Neuronal stem cell (in vitro differentiated cells): ENCODE results near the gene ZNF398.

Experiments
- DNase-seq: peaks from one replicate; pipeline ENCODE4 v3.0.0-alpha.2; 2013; ENCODE audit warnings: low spot score
- H2AFZ ChIP-seq: one replicate; pipeline ENCODE4 v1.6.1; 2013; ENCODE audit warnings: mild to moderate bottlenecking, low read length, inconsistent platforms
- H2AK5ac ChIP-seq: 2 replicates; pipeline ENCODE4 v1.6.1; 2013; ENCODE audit warnings: low read depth, mild to moderate bottlenecking, inconsistent platforms, low read length, moderate library complexity, mixed read lengths
- H2BK120ac ChIP-seq: 2 replicates; pipeline ENCODE4 v1.6.1; 2013; ENCODE audit warnings: low read depth, mild to moderate bottlenecking, inconsistent platforms, low read length, moderate library complexity, mixed read lengths
- H2BK12ac ChIP-seq: one replicate; pipeline ENCODE4 v1.6.1; 2013; ENCODE audit warnings: low read length, inconsistent platforms
- H2BK15ac ChIP-seq: 2 replicates; pipeline ENCODE4 v1.6.1; 2013; ENCODE audit warnings: mild to moderate bottlenecking, low read length, inconsistent platforms, mixed read lengths
- H2BK5ac ChIP-seq: one replicate; pipeline ENCODE4 v1.6.1; 2013; ENCODE audit warnings: inconsistent platforms, mild to moderate bottlenecking, low read length, moderate library complexity
- H3K14ac ChIP-seq: one replicate; pipeline ENCODE4 v1.6.1; 2013; ENCODE audit warnings: low read length, inconsistent platforms
- H3K18ac ChIP-seq: 2 replicates; pipeline ENCODE4 v1.6.1; 2013; ENCODE audit warnings: low read length, inconsistent platforms
- H3K23ac ChIP-seq: 2 replicates; pipeline ENCODE4 v1.6.1; 2013; ENCODE audit warnings: low read depth, mild to moderate bottlenecking, mixed read lengths, low read length, inconsistent platforms; ENCODE audit not compliant: poor library complexity
- H3K27ac ChIP-seq: replicated peaks from 3 replicates; pipeline ENCODE4 v1.5.1; 2013; ENCODE audit warnings: low read length, inconsistent platforms
- H3K27me3 ChIP-seq, 3 experiments: 2 replicates each; pipeline ENCODE4 v1.6.1; 2013; ENCODE audit warnings: low read length in 3 of 3, mild to moderate bottlenecking in 2 of 3, inconsistent platforms in 1 of 3, low read depth in 1 of 3, mixed read lengths in 1 of 3, moderate library complexity in 1 of 3; ENCODE audit not compliant: control insufficient read depth in 3 of 3, insufficient read depth in 3 of 3
- H3K36me3 ChIP-seq, 2 donors: replicated peaks in 1 of 2; 2 replicates each; pipeline ENCODE4 v1.6.1; 2013; ENCODE audit warnings: low read length in 2 of 2; ENCODE audit not compliant: control insufficient read depth in 2 of 2, insufficient read depth in 2 of 2
- H3K4ac ChIP-seq: 2 replicates; pipeline ENCODE4 v1.6.1; 2013; ENCODE audit warnings: inconsistent platforms, mild to moderate bottlenecking, low read length, moderate library complexity
- H3K4me1 ChIP-seq, 2 donors: 1 replicate in 1 of 2; 2 replicates in 1 of 2; pipeline ENCODE4 v1.6.1; 2013; ENCODE audit warnings: low read length in 2 of 2, low read depth in 1 of 2; ENCODE audit not compliant: control insufficient read depth in 2 of 2, insufficient read depth in 1 of 2
- H3K4me2 ChIP-seq: one replicate; pipeline ENCODE4 v1.6.1; 2013; ENCODE audit warnings: mild to moderate bottlenecking, low read length, inconsistent platforms; ENCODE audit not compliant: insufficient read depth, poor library complexity, severe bottlenecking
- H3K4me3 ChIP-seq, 2 donors: 2 replicates each; pipeline ENCODE4 v1.5.1; 2013; ENCODE audit warnings: low read length in 2 of 2, mild to moderate bottlenecking in 2 of 2, inconsistent platforms in 1 of 2, moderate library complexity in 1 of 2
- H3K79me1 ChIP-seq: one replicate; pipeline ENCODE4 v1.6.1; 2013; ENCODE audit warnings: low read depth, mild to moderate bottlenecking, inconsistent platforms, low read length, moderate library complexity
- H3K9ac ChIP-seq: one replicate; pipeline ENCODE4 v1.6.1; 2013; ENCODE audit warnings: mild to moderate bottlenecking, low read depth, low read length, inconsistent platforms; ENCODE audit not compliant: poor library complexity
- H3K9me3 ChIP-seq, 2 donors: replicated peaks in 1 of 2; 2 replicates each; pipeline versions ENCODE3 to v1.6.1; 2013; ENCODE audit warnings: low read length in 2 of 2, mild to moderate bottlenecking in 2 of 2, inconsistent platforms in 1 of 2, low read depth in 1 of 2, mixed read lengths in 1 of 2, moderate library complexity in 1 of 2; ENCODE audit not compliant: control insufficient read depth in 2 of 2, insufficient read depth in 1 of 2
- H4K8ac ChIP-seq: one replicate; pipeline ENCODE4 v1.6.1; 2013; ENCODE audit warnings: low read depth, mild to moderate bottlenecking, inconsistent platforms, low read length, moderate library complexity
- H4K91ac ChIP-seq: one replicate; pipeline ENCODE4 v1.6.1; 2013; ENCODE audit warnings: low read length, low read depth, mild to moderate bottlenecking, inconsistent platforms; ENCODE audit not compliant: poor library complexity
- WGBS, 2 donors: extraction: QIAGEN DNeasy Blood & Tissue Kit; methylation state at CpG; one replicate each; pipeline ENCODE4 v1.1.7; 2013; ENCODE audit warnings: missing lambda C conversion rate in 2 of 2, mixed read lengths in 1 of 2; ENCODE audit not compliant: insufficient read length in 2 of 2, insufficient replicate concordance in 1 of 2; ENCODE audit errors: extremely low coverage in 2 of 2; 5-methylcytosine and 5-hydroxymethylcytosine counted together

Gene ZNF398

GRCh38 chr7:149125189-149125862 lies 21.9 kb upstream of the ZNF398 start:
- peak overlapping the region; percentile 99 for H3K18ac ChIP-seq
- H2BK15ac ChIP-seq, result no peak overlapping the region
- H4K8ac ChIP-seq, result no peak overlapping the region
- H4K91ac ChIP-seq, result no peak overlapping the region
- H3K79me1 ChIP-seq, result peaks cover 5% of the 10 kb centered on the region
- H2AK5ac ChIP-seq, result peak overlapping the region; percentile 98
- peak overlapping the region; percentile 75 for H3K4me2 ChIP-seq
- no peak for DNase-seq
- no peak overlapping the region for H2BK120ac ChIP-seq
- no peak overlapping the region for H3K4ac ChIP-seq
- H3K4me3 ChIP-seq, result peak overlapping the region; percentile 82 to 96
- peak overlapping the region; percentile 75 for H3K27ac ChIP-seq
- H3K4me1 ChIP-seq, result peaks cover 3% of the 10 kb centered on the region in 2 donors
- no peak overlapping the region for H2BK12ac ChIP-seq
- peak overlapping the region; percentile 89 for H3K14ac ChIP-seq
- H3K23ac ChIP-seq, result peak overlapping the region; percentile 99
- peak overlapping the region; percentile 100 for H3K9ac ChIP-seq
- peaks cover 0 to 13% of the 10 kb centered on the region in 2 donors for H3K36me3 ChIP-seq
- WGBS, 2 donors, result no CpG with 5 or more reads among the region's 21 CpGs
- H3K27me3 ChIP-seq, result no peaks in the 10 kb centered on the region
- H3K9me3 ChIP-seq, result peaks cover 2 to 3% of the 10 kb centered on the region in 2 donors
- H2BK5ac ChIP-seq, result peak overlapping the region; percentile 87
- peak overlapping the region; percentile 97 for H2AFZ ChIP-seq

DNA sequence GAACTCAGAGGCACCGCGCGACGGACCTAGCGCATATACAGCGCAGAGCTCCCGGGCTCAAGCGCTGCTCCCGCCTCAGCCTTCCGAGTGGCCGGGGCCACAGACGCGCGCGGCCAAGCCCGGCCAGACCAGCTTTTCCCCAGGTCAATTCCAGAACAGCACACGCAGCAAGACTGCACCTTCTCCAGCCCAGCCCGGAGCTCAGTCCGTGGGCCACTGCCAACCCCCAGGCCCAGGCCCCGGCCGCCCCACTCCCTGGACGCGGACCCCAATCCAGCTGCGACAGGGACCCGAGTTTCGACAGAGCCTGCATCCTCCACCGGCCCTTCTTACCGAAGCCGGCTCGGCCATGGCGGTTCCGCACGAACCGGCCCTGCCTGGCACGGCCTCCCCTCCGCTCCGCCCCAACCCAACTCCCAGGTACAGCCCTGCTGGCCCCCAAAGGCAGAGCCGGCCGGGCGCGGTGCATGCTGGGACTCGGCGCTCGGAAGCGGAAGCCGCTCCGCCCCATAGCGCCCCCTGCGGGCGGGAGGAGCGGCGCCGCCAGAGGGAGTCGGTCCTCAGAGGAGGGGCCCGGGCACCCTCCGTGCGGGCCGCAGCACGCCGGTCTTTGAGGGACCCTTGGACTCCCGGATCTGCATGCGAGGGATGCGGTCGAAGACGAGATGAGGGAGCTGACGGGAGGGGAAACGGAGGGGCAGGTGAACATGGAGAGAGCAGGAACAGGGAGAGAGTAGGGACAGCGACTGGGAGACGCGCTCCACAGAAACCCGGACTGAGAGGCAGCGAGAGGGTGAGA lies 21.2 kb upstream of the ZNF398 start, which contains the start of gene ZNF425:
Gene ZNF425, minus strand, starts transcription at position 462 of the 799 bp plus-strand sequence. Its CDS starts 111 bp downstream, at position 351.
- Histone ChIP-seq H2BK12ac (peak within 1 kb of the TSS; percentile 22), H3K36me3 (peaks cover 4 to 20% of the 10 kb centered on the region in 2 donors), H3K9ac (peak within 1 kb of the TSS; percentile 100), H3K27ac (peak within 1 kb of the TSS; percentile 78), H2BK5ac (peak within 1 kb of the TSS; percentile 87), H3K18ac (peak within 1 kb of the TSS; percentile 99), H2BK15ac (peak within 1 kb of the TSS; percentile 75), H3K27me3 (no peaks in the 10 kb centered on the region), H4K8ac (peak within 1 kb of the TSS; percentile 65), H3K14ac (peak within 1 kb of the TSS; percentile 97), H3K9me3 (peaks cover 6 to 11% of the 10 kb centered on the region in 2 donors), H3K4ac (peak within 1 kb of the TSS; percentile 93), H3K23ac (peak within 1 kb of the TSS; percentile 99), H3K4me1 (peaks cover 3% of the 10 kb centered on the region in 2 donors), H4K91ac (peak within 1 kb of the TSS; percentile 95), H3K79me1 (peaks cover 8% of the 10 kb centered on the region), H2AFZ (peak within 1 kb of the TSS; percentile 97), H3K4me2 (peak within 1 kb of the TSS; percentile 75), H2AK5ac (peak within 1 kb of the TSS; percentile 98), H2BK120ac (no peak within 1 kb of the TSS), H3K4me3 (peak within 1 kb of the TSS; percentile 82 to 96)
- peak; percentile 91 for DNase-seq
- no CpG with 5 or more reads among the region's 72 CpGs for WGBS, 2 donors

DNA sequence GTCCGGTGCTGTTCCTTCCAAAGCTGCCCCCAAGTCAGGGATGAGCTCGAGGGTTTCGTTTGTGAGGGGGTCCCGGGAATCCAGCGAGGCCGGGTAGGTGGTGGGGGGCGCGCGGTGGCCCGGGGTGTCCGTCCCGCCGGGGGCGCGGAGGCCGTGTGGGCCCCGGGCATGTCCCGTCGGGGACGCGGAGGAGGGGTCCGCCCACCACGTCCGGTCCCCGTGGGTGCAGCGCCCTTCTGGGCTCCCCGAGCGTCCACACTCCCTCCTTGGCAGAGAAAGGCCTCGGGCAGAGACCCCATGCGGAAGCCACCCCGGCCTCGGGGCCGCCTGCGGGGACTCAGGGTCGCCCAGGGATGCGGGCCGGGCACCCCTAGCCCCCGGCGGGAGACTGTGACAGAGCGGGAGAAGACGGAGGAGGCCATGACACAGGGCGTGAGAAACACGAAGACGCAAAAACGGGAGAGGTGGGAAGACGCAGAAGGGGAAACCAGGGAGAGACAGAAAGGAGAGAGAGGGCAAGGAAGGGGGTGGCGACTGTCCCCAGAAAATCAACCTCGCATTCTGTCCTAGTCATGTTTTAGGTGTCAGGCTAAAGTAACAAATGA lies 20.5 kb upstream of the ZNF398 start:
- Histone ChIP-seq H3K27ac (peak overlapping the region; percentile 78), H3K36me3 (peaks cover 4 to 27% of the 10 kb centered on the region in 2 donors), H3K4me3 (peak overlapping the region; percentile 82 to 96), H2BK12ac (no peak overlapping the region), H2AK5ac (peak overlapping the region; percentile 83), H3K9me3 (peaks cover 6 to 14% of the 10 kb centered on the region in 2 donors), H3K4me2 (peak overlapping the region; percentile 69), H3K4me1 (peaks cover 3% of the 10 kb centered on the region in 2 donors), H4K8ac (peak overlapping the region; percentile 65), H3K27me3 (no peaks in the 10 kb centered on the region), H2BK15ac (peak overlapping the region; percentile 75), H3K79me1 (peaks cover 8% of the 10 kb centered on the region), H3K23ac (peak overlapping the region; percentile 99), H3K9ac (peak overlapping the region; percentile 99), H2AFZ (peak overlapping the region; percentile 97), H3K4ac (peak overlapping the region; percentile 66), H2BK120ac (no peak overlapping the region), H4K91ac (peak overlapping the region; percentile 95), H2BK5ac (peak overlapping the region; percentile 87), H3K18ac (peak overlapping the region; percentile 99), H3K14ac (peak overlapping the region; percentile 97)
- no CpG with 5 or more reads among the region's 48 CpGs for WGBS, 2 donors
- DNase-seq, result no peak
